ENCODE results near the gene RAB3C.

RAB3C gene

DNA sequence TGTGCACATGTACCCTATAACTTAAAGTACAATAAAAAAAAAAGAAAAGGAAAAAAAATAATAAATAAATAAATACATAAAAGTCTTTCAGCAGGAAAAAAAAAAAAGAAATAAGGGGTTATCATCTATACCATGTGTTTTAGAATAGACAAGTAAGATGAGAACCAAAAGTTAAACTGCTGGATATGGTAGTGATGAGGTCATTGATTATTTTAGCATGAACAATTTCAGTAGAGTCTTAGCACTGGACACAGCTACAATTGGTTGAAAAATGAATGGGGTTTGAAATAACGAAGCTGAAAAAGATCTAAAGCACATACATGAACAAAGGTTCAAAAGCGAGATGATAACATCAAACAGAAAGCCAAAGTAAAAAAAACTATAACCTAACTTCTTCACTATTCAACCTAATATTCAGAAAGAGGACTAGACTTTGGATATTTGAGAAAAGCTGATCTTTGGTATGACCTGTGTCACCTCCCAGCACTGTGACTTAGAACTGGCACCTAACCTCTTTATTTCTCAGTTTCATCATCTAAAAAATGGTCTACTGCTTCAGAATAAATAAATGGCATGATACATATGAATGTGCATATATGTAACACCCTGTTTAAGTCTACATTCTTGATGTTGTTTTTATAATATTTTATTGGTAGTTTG lies 133.3 kb downstream of the RAB3C start:
- H3K36me3 ChIP-seq (ENCODE audit: insufficient read depth), result no peaks in the 10 kb centered on the region
- H3K4me2 ChIP-seq, result no peak overlapping the region
- no peak overlapping the region for H2AFZ ChIP-seq (ENCODE audit: low read depth)
- H3K79me2 ChIP-seq (ENCODE audit: insufficient read depth, low read depth), result no peaks in the 10 kb centered on the region
- no peak overlapping the region for H3K4me3 ChIP-seq (IDR thresholded peaks at IDR 0.05; ENCODE audit: insufficient read depth, low read depth, low read length)
- no peak for TF ChIP-seq CTCF (conservative IDR thresholded peaks at IDR 0.05; ENCODE audit: low read depth, low read length)
- H3K27me3 ChIP-seq (ENCODE audit: insufficient read depth, low read depth), result no peaks in the 10 kb centered on the region
- no peaks in the 10 kb centered on the region for H4K20me1 ChIP-seq (ENCODE audit: insufficient read depth)
- no peak overlapping the region for H3K27ac ChIP-seq
- H3K9ac ChIP-seq, result no peak overlapping the region
- no peaks in the 10 kb centered on the region for H3K4me1 ChIP-seq (ENCODE audit: low read depth, poor library complexity, severe bottlenecking)

DNA sequence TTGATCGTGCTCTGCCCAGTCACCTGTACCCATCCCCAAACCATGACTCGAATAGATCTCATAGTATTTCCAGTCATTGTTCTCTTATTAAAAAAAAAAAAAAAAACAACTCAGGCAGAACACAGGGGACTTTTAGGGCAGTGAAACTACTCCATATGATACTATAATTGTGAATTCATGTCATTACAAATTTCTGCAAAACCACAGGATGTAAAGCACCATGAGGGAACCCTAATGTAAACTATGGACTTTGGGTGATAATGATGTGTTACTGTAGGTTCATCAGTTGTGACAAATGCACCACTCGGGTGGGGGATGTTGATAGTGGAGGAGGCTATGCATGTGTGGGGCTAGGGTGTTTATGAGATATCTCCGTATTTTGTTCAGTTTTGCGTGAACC lies 133.8 kb downstream of the RAB3C start:
- Histone ChIP-seq H3K36me3 (ENCODE audit: insufficient read depth) (no peaks in the 10 kb centered on the region), H2AFZ (ENCODE audit: low read depth) (no peak overlapping the region), H3K4me1 (ENCODE audit: low read depth, poor library complexity, severe bottlenecking) (no peaks in the 10 kb centered on the region), H3K27ac (no peak overlapping the region), H4K20me1 (ENCODE audit: insufficient read depth) (no peaks in the 10 kb centered on the region), H3K4me3 (IDR thresholded peaks at IDR 0.05; ENCODE audit: insufficient read depth, low read depth, low read length) (no peak overlapping the region), H3K9ac (no peak overlapping the region), H3K79me2 (ENCODE audit: insufficient read depth, low read depth) (no peaks in the 10 kb centered on the region), H3K4me2 (no peak overlapping the region), H3K27me3 (ENCODE audit: insufficient read depth, low read depth) (no peaks in the 10 kb centered on the region)
- no peak for TF ChIP-seq CTCF (conservative IDR thresholded peaks at IDR 0.05; ENCODE audit: low read depth, low read length)

- H3K4me1 ChIP-seq (ENCODE audit: low read depth, poor library complexity, severe bottlenecking), result no peaks in the 10 kb centered on the region
- H3K4me3 ChIP-seq (IDR thresholded peaks at IDR 0.05; ENCODE audit: insufficient read depth, low read depth, low read length), result no peak overlapping the region
- H3K79me2 ChIP-seq (ENCODE audit: insufficient read depth, low read depth), result no peaks in the 10 kb centered on the region
- H3K36me3 ChIP-seq (ENCODE audit: insufficient read depth), result no peaks in the 10 kb centered on the region
- H4K20me1 ChIP-seq (ENCODE audit: insufficient read depth), result no peaks in the 10 kb centered on the region
- TF ChIP-seq CTCF (conservative IDR thresholded peaks at IDR 0.05; ENCODE audit: low read depth, low read length), result no peak
- H2AFZ ChIP-seq (ENCODE audit: low read depth), result no peak overlapping the region
- no peaks in the 10 kb centered on the region for H3K27me3 ChIP-seq (ENCODE audit: insufficient read depth, low read depth)
- no peak overlapping the region for H3K9ac ChIP-seq
- no peak overlapping the region for H3K4me2 ChIP-seq
- no peak overlapping the region for H3K27ac ChIP-seq
These were observed 134.6 kb downstream of the RAB3C start for GRCh38 chr5:58717303-58718007.

- Histone ChIP-seq H3K36me3 (ENCODE audit: insufficient read depth) (no peaks in the 10 kb centered on the region), H3K4me1 (ENCODE audit: low read depth, poor library complexity, severe bottlenecking) (no peaks in the 10 kb centered on the region), H3K79me2 (ENCODE audit: insufficient read depth, low read depth) (no peaks in the 10 kb centered on the region), H3K9ac (no peak overlapping the region), H3K4me2 (no peak overlapping the region), H3K27me3 (ENCODE audit: insufficient read depth, low read depth) (no peaks in the 10 kb centered on the region), H4K20me1 (ENCODE audit: insufficient read depth) (no peaks in the 10 kb centered on the region), H3K4me3 (IDR thresholded peaks at IDR 0.05; ENCODE audit: insufficient read depth, low read depth, low read length) (no peak overlapping the region), H2AFZ (ENCODE audit: low read depth) (no peak overlapping the region), H3K27ac (no peak overlapping the region)
- TF ChIP-seq CTCF (conservative IDR thresholded peaks at IDR 0.05; ENCODE audit: low read depth, low read length), result no peak
These were observed 135.5 kb downstream of the RAB3C start for GRCh38 chr5:58718269-58718978.
